ENCODE data around the gene RXRA. TPM values are rescaled to one million over a fixed set of nuclear protein-coding genes. Genes with fewer than 3 reads are reported as not detected.

RXRA gene
- total RNA-seq, 1 experiment from 2014 or later = 31.6 TPM

GRCh38 chr9:134316449-134317160 is 9.7 kb upstream of the RXRA start:
- no peak for ATAC-seq
- intact Hi-C loops (cut with micrococcal nuclease; ENCODE audit: unreplicated experiment) (no loop called here), in situ Hi-C loops (cut with HindIII; ENCODE audit: low pct_unique_long_range_greater_than_20kb, low sequenced_read_pairs) (no loop called here)
- TF ChIP-seq TCF7L2 (IDR thresholded peaks at IDR 0.05; ENCODE audit: low read depth, low read length) (no peak), SIN3A (IDR thresholded peaks at IDR 0.05; ENCODE audit: borderline replicate concordance, insufficient read depth, low read depth, low read length) (no peak), POLR2AphosphoS5 (IDR thresholded peaks at IDR 0.05; ENCODE audit: low read depth, low read length) (no peak), REST (IDR thresholded peaks at IDR 0.05; ENCODE audit: insufficient read depth in 1 of 2, low read depth in 2 of 2, low read length in 1 of 2) (no peak)
- H3K9me3 ChIP-seq (ENCODE audit: control insufficient read depth, insufficient read depth, low read depth, low read length) = peaks cover 3% of the 10 kb centered on the region; the same call in 1 of the 2 replicates
- ChIA-PET POLR2A (no interaction called here), CTCF (no interaction called here)
- no peak overlapping the region for H3K4me3 ChIP-seq (ENCODE audit: low read depth in 2 of 2, low read length in 2 of 2)
- BruUV-seq (replicated peaks) = no TSS peak
- no peaks in the 10 kb centered on the region for H3K4me1 ChIP-seq (ENCODE audit: control insufficient read depth, insufficient read depth, low read length)
- H3K27ac ChIP-seq (ENCODE audit: low read length) = no peak overlapping the region
- no peak for DNase-seq (ENCODE audit: low read depth, low spot score)
- no peaks in the 10 kb centered on the region for H3K27me3 ChIP-seq (ENCODE audit: control insufficient read depth, insufficient read depth, low read length)
- H3K36me3 ChIP-seq (ENCODE audit: control insufficient read depth, insufficient read depth, low read length) = no peaks in the 10 kb centered on the region

- no peaks in the 10 kb centered on the region for H3K36me3 ChIP-seq (ENCODE audit: control insufficient read depth, insufficient read depth, low read length)
- no peaks in the 10 kb centered on the region for H3K9me3 ChIP-seq (ENCODE audit: control insufficient read depth, insufficient read depth, low read depth, low read length)
- H3K4me3 ChIP-seq (ENCODE audit: low read depth in 2 of 2, low read length in 2 of 2) = no peak overlapping the region
- DNase-seq (ENCODE audit: low read depth, low spot score) (no peak), ATAC-seq (no peak)
- no peak overlapping the region for H3K27ac ChIP-seq (ENCODE audit: low read length)
- in situ Hi-C loops (cut with HindIII; ENCODE audit: low pct_unique_long_range_greater_than_20kb, low sequenced_read_pairs) (no loop called here), intact Hi-C loops (cut with micrococcal nuclease; ENCODE audit: unreplicated experiment) (no loop called here)
- TF ChIP-seq POLR2AphosphoS5 (IDR thresholded peaks at IDR 0.05; ENCODE audit: low read depth, low read length) = no peak
- TF ChIP-seq TCF7L2 (IDR thresholded peaks at IDR 0.05; ENCODE audit: low read depth, low read length) = no peak
- no peak for TF ChIP-seq REST (IDR thresholded peaks at IDR 0.05; ENCODE audit: insufficient read depth in 1 of 2, low read depth in 2 of 2, low read length in 1 of 2)
- POLR2A ChIA-PET = no interaction called here
- no peaks in the 10 kb centered on the region for H3K27me3 ChIP-seq (ENCODE audit: control insufficient read depth, insufficient read depth, low read length)
- no peaks in the 10 kb centered on the region for H3K4me1 ChIP-seq (ENCODE audit: control insufficient read depth, insufficient read depth, low read length)
- CTCF ChIA-PET = no interaction called here
- no TSS peak for BruUV-seq (replicated peaks)
These were observed 8.9 kb upstream of the RXRA start for GRCh38 chr9:134317400-134317789.

Measured in Panc1 (cell line).